Measurements from ENCODE around the gene SPG7. TPM values are rescaled to one million over a fixed set of nuclear protein-coding genes. Genes with fewer than 3 reads are reported as not detected.
A peak's percentile ranks its signal among the peaks of the same experiment; 100 is the strongest.

SPG7 gene
- total and polyA plus RNA-seq, 9 of the 15 experiments (the other 6 are each of a cell fraction or from before 2014, with no cell fraction given), result 5.8 to 89.1 (median 49.4) TPM

GRCh38 chr16:89491974-89492687 is 16.1 kb upstream of the SPG7 start (continued):
- TF ChIP-seq TCF3 (CRISPR knock-in tag; IDR thresholded peaks at IDR 0.05), result peak; percentile 33; the same call in 1 of the 2 replicates
- no peak for TF ChIP-seq MECOM (CRISPR knock-in tag; IDR thresholded peaks at IDR 0.05)
- TF ChIP-seq ELF1 (tag; IDR thresholded peaks at IDR 0.05), result no peak
- peak; percentile 39 for TF ChIP-seq CBFA2T2 (conservative IDR thresholded peaks at IDR 0.05)
- TF ChIP-seq HMBOX1 (IDR thresholded peaks at IDR 0.05), result peak; percentile 83
- no peak for TF ChIP-seq ZNF134 (CRISPR knock-in tag; conservative IDR thresholded peaks at IDR 0.05)
- peak; percentile 16; the same call in 1 of the 2 replicates for TF ChIP-seq ATF7 (IDR thresholded peaks at IDR 0.05)
- TF ChIP-seq PKNOX1 (IDR thresholded peaks at IDR 0.05), result peak; percentile 97
- peak in 1 of 2 experiments; percentile 39 for TF ChIP-seq E2F6 (IDR thresholded peaks at IDR 0.05; ENCODE audit: borderline replicate concordance in 1 of 2, extremely low read depth in 1 of 2, insufficient read depth in 1 of 2, insufficient read length in 1 of 2, low read depth in 1 of 2, low read length in 1 of 2, poor library complexity in 1 of 2, severe bottlenecking in 1 of 2)
- no peak for TF ChIP-seq NR4A1 (CRISPR knock-in tag; IDR thresholded peaks at IDR 0.05)
- TF ChIP-seq NR4A1 (tag; IDR thresholded peaks at IDR 0.05), result no peak
- no peak for TF ChIP-seq KLF1 (tag; IDR thresholded peaks at IDR 0.05)
- TF ChIP-seq PBX2 (CRISPR knock-in tag; IDR thresholded peaks at IDR 0.05; ENCODE audit: low read depth), result 0 out of 2 replicates have a peak, but pooled peaks have one; percentile 51
- no peak for TF ChIP-seq PBX2 (tag; conservative IDR thresholded peaks at IDR 0.05; ENCODE audit: low read depth)
- TF ChIP-seq ARID1B (IDR thresholded peaks at IDR 0.05), result peak; percentile 60
- peak; percentile 58 for TF ChIP-seq RBBP5 (IDR thresholded peaks at IDR 0.05; ENCODE audit: borderline replicate concordance, insufficient read depth, low read length, poor library complexity, severe bottlenecking)
- TF ChIP-seq PHF20 (IDR thresholded peaks at IDR 0.05; ENCODE audit: partially characterized antibody), result no peak
- TF ChIP-seq TFE3 (CRISPR knock-in tag; IDR thresholded peaks at IDR 0.05), result no peak
- TF ChIP-seq NRF1 (conservative IDR thresholded peaks at IDR 0.05 in 1 of 2, IDR thresholded peaks at IDR 0.05 in 1 of 2), result peak; percentile 71 to 80
